Activated CD4-positive, alpha-beta T cell treated with anti-CD3 and anti-CD28 coated beads, Interleukin-2, amount 50 U/mL, for 1 hour (primary cell): ENCODE data around the gene GRAMD2A.
"Not testable (repeated sequence)": the region's sequence is repeated elsewhere in the genome, so short reads cannot be mapped to it uniquely, and the experiment has no call there.

Experiments
- DNase-seq: peaks from one replicate; pipeline ENCODE4 v3.0.0-alpha.2; 2020

The GRAMD2A gene

DNA sequence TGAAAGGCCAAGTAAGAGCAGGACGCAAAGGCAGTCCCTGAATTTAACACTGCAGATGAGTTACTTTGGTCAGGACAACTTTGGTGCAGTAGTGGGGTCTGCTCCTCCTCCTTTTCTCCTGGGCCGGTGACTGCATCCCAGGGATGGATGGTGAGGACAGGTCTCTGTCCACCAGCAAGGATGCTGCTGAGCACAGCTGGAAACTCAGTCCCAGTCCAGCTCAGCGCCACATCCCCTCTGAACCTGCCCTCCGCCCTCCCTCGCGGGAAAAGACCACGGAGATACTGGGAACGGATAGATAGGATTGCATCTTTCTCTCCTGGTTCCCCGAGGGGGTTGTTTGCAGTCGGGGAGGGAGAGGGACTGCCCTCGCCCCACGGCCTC lies 13.8 kb downstream of the GRAMD2A start:
- no peak for DNase-seq

DNA sequence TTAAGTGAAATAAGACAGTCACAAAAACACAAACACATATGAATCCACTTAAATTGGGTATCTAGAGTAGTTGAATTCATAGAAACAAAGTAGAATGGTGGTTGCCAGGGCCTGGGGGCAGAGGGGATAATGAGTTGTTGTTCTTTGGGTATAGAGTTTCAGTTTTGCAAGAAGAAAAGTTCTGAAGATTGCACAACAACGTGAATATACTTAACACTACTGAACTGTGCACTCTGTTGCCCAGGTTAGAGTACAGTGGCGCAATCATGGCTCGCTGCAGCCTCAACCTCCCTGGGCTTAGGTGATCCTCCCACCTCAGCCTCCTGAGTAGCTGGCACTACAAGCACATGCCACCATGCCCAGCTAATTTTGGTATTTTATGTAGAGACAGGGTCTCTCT lies 14.9 kb downstream of the GRAMD2A start:
- DNase-seq, result no peak

DNA sequence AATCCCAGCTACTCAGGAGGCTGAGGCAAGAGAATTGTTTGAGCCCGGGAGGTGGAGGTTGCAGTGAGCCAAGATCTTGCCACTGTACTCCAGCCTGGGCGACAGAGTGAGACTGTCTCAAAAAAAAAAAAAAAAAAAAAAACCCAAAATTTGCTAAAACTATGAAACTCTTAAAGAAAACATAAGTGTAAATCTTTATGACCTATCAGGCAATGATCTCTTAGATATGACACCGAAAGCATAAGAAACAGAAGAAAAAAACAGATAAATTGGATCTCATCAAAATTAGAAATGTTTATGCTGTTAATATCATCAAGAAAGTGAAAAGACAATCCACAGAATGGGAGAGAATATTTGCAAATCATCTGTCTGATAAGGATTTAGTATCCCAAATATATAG lies 15.3 kb downstream of the GRAMD2A start:
- DNase-seq, result no peak

DNA sequence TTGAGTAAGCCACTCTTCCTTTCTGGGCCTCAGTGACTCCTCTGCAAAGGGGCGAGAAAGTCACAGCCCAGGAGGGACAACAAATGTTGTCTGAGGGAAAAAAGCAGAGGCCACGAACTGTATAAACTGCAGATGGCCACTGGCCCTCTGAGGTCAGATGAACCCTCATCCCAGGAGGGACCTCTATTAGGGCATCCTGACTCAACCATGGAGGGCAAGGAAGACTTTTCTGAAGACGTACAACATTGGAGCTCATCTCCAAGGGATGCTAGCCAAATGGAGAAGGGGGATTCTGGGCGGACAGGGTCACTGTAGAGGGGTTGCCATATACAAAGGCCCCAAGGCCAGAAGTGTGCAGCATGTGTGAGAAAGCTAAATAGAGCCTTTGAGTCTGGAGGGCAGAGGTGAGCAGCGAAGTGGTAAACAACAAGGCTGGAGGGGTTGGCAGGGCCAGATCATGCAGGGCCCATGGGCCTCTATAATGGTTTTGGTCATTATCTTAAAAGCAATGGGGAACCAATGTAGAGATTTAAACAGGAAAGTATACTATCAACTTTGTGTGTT lies 16.7 kb downstream of the GRAMD2A start:
- no peak for DNase-seq

DNA sequence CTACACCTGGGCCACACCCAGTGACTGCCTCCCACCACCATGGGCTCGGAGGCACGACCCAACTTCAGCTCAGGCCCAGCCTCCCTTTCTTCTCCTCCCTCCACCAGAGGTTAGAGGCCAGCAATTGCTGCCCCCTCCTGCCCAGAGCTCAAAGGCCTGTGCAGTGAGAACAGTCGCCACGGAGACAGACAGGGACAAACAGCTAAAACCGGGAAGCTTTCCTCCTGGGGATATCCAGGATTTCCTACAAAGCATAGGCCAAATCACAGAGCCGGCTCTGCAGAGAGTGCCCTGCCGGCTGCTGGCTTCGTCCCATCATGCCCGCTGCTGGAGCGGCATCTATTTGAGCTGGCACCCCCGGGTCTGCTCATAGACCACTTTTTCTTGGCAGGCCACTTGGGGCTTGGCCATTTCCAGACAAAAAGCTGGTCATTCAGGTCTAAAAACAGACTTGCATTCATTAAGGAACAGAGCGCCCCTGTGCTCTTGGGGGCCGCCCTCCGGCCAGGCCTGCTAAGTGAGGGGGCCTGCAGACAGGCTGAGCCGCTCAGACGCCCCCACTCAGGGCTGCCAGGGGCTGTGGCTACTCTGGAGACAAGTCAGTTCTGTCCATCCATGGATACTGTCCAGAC lies 17.5 kb downstream of the GRAMD2A start:
- DNase-seq, result no peak

DNA sequence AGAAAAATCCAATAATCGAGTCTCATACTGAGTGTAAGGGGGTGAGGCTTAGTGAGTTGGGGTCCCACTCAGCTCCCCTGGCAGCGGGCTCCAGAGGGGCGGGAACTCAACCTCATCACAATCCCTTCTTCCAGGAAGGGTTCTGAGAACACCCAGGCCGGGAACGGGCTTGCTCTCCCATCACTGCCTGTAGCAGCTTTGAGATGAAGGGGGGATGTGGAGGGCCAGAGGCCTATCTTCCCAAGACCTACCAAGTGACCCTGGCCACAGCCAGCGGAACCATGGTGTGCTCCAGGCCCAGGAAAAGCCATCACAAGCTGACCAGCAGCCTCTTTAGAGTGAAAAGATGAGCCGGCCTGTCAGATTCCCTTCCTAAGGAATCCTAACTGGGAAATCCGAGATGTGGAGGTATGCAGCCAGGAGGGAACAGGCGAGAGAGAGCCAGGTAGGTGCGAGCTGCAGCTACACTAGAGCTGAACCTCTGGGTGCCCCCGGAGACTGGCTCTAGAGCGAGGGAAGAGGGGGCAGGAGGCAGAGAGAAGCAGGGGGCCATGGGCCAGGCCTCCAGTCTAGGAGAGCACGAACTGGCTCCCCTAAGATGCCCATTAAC lies 18.5 kb downstream of the GRAMD2A start:
- no peak for DNase-seq

DNA sequence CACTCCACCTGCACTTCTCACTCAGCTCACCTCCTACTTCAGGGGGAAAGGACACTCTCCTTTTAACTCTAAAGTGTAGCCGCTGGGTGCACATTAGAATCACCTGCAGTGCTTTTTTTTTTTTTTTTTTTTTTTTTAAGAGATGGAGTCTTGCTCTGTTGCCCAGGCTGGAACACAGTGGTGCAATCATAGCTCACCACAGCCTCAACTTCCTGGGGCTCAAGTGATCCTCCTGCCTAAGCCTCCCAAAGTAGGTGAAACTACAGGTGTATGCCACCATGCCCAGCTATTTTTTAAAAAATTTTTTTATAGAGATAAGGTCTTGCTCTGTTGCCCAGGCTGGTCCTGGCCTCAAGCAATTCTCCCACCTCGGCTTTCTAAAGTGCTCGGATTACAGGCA lies 20.8 kb downstream of the GRAMD2A start:
- no peak for DNase-seq

DNA sequence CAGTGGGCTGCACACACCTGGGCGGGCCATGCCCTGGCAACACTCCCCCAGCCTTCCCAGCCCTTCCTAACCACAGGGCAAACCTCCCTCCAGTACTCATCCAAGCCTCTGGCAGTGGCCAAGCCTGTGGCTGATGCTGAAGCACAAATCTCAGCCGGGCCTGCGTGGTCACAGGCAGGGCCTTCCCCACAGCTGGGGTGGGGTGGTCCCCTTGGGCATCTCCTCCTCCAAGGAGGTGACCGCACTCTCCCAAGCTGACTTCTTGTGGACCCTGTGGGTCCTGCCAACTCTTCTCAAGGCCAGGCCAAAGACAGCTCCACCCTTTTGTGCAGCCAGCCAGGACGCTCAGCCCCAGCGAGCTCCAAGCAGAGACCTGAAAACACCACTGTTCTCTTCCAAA lies 21.4 kb downstream of the GRAMD2A start:
- DNase-seq, result no peak

DNA sequence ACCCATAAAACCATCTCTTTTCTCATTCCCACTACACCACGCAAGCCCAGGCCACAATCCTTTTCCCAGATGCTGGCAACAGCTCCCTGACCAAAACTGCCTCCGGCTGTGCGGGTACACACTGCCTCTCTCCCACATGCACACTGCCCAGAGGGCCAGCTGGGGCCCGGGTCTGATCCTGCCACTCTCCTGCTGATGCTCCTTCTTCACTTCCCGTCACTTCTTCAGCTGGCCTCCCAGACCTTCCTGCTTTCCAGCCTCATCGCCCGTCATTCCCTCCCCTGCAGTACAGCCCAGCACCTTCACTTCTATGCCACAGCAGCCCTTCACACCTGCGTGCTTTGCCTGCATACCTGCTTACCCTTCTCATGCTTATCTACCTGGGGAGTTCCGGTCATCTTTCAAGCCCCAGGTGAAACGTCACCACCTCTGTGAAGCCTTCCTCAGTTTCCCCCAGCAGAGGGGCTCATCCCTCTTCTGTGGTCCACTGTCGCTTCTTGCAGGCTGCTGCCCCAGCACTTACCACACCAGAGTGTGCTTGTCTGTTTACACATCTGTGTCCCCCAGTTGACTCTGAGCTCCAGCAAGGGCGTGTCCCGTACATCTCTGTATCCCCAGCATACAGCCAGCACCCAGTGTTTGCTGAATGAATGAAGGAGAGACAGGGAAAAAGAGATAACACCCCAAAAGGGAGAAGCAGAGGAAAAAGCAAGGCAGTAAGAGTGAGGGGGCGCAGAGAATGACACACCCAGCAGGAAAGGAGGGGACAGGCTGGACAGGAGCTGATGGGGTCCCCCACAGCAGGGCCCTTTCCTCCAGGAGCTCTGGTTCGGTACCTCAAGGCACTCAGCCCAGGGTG lies 22.2 kb downstream of the GRAMD2A start:
- DNase-seq, result no peak

DNA sequence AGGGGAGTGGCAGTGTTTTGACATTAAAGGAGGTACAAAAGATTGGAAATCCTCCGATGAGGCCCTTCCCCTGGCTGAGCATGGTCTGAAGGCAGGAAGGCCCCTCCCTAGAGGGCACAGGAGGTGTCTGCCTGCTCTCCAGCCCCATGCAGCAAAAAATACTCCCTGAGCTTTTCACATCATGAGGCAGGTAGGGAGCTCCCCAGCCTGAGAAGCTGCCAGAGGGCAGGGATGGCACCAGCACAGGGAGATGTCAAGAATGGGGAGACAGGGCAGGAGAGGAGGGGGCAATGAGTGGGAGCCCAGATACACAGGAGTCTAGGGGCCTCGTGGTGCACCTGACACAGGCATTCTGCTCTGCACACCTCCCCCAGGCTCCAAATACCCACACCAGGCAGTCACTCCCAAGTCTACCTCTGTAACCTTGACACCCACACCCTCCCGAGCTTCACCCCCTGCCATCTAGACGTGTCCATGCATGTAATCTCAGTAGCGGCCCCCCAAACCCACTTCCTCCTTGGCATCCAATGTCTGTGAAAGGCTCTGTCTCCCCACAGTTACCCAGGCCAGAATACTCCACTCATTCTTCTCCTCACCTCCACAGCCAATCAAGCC lies 22.9 kb downstream of the GRAMD2A start:
- no peak for DNase-seq

DNA sequence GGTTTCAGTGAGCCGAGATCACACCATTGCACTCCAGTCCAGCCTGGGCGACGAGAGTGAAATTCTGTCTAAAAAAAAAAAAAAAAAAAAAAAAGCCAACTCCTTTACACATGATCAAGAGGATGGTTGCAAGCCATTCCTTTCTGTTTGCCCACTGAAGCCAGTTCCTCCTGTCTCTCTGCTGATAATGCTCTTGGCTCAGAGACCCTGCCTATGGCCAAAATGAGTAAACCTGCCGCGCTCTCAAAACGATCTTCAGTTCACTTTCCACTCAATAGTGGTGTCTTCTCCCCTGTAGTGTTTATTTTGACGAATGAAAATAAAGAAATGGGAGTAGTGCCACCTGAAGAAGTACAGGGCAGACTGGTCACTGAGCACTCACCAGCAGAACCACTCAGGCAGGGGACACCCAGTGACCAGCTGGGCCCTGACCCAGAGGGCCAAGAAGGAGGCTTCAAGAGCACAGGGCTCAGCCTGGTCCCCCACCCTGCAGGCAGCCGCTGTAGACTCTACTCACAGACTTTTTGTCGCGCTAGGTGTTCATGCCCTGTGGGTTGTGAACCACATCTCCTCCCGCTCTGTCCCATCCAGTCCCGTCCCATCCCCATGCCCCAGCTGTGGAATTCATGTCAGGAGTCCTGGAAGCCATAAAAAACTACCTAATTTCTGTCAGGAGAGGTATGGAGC lies 23.6 kb downstream of the GRAMD2A start:
- DNase-seq, result no peak

DNA sequence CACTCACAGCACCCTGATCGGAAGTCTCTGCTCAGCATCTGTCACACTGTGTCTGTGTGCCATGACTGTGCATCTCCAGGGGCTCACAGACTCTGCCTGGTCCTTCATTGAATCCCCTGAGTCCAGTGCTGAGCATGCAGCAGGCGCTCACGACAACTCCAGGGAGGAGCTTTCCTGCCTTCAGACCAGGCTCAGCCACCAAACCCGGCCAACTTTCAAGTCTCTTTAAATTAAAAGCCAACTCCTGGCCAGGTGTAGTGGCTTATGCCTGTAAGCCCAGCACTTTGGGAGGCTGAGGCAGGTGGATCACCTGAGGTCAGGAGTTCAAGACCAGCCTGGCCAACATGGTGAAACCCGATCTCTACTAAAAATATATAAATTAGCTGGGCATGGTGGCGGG lies 24.2 kb downstream of the GRAMD2A start:
- DNase-seq, result no peak

DNA sequence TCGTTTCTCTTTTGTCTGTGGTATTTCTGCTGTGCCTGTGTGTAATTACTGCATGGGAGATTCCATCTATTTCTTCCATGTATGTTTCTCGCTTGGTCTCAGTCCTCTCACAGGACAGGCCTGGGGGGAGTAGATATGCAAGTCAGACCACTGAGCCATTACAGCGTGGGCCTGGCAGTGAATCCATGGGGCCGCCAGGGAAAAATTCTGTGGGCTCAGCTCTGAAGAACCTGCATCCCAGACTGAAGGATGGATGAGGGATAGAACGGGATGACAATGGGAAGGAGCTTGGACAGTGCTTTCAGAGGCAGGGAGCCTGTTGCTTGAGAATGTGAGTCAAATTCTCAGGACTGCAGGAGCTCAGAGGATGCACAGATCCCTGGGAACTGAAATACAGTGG lies 24.8 kb downstream of the GRAMD2A start:
- no peak for DNase-seq

DNA sequence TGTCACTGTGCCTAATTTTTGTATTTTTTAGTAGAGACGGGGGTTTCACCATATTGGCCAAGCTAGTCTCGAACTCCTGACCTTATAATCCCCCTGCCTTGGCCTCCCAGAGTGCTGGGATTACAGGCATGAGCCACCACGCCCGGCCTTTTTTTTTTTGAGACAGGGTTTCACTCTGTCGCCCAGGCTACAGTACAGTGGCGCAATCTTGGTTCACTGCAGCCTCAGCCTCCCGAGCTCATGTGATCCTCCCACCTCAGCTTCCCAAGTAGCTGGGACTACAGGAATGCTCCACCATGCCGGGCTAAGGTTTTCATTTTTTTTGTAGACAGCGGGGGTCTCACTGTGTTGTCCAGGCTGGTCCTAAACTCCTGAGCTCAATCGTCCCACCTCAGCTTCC lies 25.6 kb downstream of the GRAMD2A start:
- DNase-seq, result not testable (repeated sequence)

DNA sequence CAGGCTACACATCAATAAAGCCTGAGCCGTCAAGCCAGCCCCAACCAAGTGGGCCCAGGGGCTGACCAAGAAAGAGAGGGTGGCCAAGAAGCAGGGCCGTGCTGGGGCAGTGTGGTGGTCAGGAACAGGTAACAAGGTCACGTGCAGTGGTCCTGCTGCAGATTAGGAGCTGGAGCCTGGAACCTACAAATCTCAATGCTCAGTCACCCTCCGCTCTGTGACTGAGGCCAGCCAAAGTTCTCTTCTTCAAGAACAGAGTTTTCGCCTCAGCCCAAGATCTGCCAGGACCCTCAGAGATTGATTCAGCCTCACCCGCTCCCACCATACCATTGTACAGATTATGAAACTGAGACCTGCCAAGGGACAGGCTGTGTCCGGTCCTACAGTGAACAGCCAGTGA lies 26.9 kb downstream of the GRAMD2A start:
- no peak for DNase-seq

DNA sequence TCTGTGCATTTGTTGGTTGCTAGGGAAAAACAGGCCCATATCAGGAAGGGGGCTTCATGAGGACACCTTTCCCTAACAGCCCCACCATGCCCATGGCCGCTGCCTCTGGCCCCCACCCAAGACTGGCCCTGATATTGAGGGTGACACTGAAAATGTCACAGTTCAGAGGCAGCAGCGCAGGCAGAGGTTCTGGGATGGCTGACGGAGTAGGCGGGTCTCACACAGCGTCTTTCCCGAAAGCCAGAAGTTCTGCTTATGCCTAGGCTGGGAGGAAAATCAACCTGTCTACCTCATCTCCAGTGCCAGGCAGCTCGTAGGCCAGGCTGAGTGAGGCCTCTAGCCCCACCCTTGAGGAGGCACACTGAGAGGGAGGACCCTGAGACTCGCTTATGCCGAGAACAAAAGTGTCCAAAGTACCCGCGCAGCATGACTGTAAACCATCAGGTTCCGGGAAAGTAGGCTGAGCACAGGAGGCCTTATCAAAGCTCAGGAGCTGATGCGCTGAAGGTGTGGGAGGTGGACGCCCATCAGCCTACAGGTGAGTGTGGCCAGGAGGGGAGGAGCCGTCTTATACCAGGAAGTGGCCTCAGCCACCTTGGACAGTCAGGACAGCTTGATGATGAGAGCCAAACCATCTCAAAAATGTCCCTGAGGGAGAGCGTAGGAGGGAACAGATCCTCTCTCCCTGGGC lies 27.5 kb downstream of the GRAMD2A start:
- DNase-seq, result no peak

DNA sequence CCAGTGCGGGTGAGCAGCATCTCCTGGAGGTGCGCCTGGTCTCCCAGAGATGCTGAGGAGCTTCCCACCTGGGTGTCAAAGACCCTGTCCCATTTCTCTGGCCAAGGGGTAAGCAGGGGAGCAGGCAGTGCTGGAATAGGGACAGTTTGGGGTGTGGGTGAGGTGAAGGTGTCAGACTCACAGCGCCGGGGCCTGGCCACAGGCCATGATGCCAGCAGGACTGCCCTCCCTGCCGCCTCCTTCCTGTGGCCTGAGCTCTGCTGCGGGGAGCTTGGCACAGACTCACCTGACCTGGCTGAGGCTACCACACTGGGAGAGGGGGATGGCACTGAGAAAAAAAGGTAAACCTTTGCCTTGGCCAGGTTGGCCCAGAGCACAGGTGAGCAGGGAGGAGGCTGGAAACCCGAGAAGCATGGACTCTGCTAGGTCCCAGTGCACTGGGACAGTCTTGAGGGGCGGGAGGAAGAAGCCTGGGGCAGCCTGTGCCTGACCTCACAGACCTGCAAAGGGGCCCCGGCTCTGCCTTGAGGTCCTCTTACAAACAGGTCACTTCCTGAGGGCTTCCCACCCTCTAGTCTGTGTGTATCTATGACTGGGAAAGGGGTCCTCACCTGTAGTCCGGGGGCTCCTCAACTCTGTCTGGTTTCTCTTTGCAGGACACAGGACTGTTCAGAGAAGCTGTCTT lies 28.2 kb downstream of the GRAMD2A start:
- no peak for DNase-seq

DNA sequence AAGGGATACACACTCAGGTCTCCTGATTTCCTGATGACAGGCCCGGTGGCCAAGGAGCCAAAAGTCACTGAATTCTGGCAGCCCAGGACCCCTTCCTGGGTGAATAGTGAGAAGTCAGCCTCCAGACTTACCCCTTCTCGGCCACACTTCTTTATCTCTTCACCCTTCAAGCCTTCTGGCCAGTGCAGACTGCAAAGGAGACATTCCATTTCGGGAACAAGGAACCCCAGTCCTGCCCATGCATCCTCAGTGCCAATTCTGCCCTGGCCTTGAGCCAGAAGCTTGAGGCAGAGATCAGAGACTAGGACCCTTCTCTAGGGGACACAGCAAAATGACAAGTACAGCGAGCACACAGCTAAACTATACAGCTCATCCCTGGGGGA lies 28.8 kb downstream of the GRAMD2A start:
- no peak for DNase-seq

DNA sequence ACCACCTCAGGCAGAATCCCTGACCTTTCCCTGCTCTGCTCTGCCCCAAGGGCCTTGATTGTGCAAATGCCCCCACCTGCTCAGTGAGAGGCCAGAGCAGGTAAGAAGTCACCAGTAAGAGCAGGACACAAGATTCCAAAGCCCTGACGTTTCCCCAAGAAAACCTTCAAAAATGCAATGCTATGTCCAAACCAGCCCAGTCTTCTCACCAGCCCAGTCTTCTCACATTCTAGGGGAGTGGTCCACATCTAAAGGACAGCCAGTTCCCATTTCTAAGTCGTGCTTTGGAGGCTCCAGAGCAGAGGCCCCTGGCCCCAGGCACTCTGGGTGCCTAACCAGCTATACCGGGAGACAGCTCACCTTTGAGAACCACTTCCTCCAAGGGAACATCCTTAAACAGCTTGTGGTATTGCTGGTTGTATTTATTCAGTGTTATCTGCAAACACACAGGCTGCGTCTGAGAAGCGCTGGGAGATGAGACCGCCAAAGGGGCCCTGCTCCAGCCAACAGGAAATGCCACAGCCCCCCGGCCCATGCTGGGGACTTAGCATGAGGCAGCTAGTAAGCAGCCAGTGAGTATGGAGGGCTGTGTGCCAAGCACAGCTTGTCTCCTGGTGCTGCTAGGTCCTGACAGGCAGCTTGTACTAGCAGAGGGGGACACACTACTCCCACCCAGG lies 29.3 kb downstream of the GRAMD2A start:
- DNase-seq, result no peak

DNA sequence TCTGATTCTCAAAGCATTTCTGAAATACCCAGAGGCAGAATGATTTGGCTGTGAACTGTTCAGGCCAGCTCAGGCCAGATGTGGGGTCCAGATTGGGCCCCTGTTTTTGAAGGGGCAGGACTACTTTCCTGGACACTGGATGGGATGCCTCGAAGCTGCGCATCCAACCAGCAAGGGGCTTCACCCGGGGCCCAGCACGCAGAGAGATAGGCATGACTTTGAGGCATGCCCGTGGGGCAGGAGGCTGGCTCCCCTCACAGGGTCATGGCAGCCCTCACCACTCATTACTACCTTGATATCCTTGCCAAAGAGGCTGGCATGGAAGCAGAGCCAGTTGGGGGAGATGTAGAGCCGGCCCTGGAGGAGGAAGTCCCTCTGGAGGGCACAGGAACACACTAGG lies 30.1 kb downstream of the GRAMD2A start:
- no peak for DNase-seq
